GM21360 (cell line): ENCODE results near the gene MRGPRF.

Source experiments
- ATAC-seq: cut with Tn5 transposase; IDR thresholded peaks from one replicate; pipeline ENCODE4 v1.9.1; 2021; ENCODE audit warnings: mild to moderate bottlenecking, moderate library complexity; ENCODE audit not compliant: unreplicated experiment

Gene MRGPRF

GRCh38 chr11:69050592-69051380, 37.7 kb upstream of the MRGPRF start:
- no peak for ATAC-seq

GRCh38 chr11:69049490-69049867, 36.4 kb upstream of the MRGPRF start:
- no peak for ATAC-seq

DNA sequence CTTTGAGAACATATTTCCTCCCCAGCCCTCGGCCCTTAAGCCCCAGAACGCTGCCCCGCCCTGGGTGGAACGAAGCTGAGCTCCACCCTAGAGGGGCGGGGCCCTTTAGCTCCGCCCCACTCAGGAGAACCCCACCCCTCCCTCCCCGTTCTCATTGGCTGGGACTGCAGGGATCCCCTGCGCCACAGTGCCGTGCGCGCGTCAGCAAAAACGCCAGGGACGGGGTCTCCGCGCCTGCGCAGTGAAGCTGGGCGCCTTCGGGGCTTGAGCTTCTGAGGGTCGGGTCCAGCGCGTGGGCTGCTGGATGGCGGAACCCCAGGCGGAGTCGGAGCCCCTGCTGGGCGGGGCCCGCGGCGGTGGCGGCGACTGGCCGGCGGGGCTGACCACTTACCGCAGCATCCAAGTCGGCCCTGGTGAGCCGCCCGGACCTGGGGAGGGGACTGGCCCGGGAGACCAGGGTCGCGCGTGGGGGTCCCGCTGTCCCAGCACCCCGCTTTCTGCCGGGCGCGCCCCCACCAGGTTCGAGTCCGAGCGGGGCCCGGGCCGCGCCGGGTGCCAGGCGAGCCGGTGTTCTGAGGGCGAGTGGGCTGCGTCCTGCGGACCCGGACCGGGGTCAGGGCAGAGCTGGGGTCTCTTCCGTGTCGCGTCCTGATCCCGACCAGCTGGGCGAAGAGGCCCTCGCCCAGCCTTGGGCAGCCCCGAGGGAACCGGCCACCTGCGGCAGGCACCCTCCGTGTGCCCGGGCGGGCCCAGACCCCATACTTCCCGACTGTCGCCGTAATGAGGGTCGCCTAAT, 35.8 kb upstream of the MRGPRF start, which contains the start of gene TPCN2:
Gene TPCN2 (plus strand): TSS at position 239 of the 796 bp plus-strand sequence. CDS start 66 bp downstream, at position 305.
- ATAC-seq, result peak; percentile 71

GRCh38 chr11:69048031-69048693, 35.1 kb upstream of the MRGPRF start:
- no peak for ATAC-seq

GRCh38 chr11:69044111-69045013, 31.3 kb upstream of the MRGPRF start:
- no peak for ATAC-seq

GRCh38 chr11:69041516-69041915, 28.5 kb upstream of the MRGPRF start:
- no peak for ATAC-seq

- ATAC-seq, result no peak
Measured at GRCh38 chr11:69040581-69041260, 27.7 kb upstream of the MRGPRF start.

DNA sequence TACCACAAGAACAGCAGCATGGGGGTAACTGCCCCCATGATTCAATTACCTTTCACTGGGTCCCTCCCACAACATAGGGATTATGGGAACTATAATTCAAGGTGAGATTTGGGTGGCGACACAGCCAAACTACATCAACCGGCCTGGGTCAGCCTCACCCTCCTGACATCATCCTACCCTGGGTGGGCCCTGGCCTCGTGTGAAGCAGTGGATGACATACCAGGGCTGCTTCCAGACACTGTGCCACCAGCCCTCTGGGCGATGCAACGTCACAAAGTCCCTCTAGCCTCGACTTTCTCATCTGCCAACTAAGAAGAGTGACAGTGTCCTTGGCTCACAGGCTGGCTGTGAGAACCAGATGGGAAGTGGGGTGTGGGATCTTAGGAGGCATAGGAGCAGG, 27.0 kb upstream of the MRGPRF start:
- ATAC-seq, result no peak

DNA sequence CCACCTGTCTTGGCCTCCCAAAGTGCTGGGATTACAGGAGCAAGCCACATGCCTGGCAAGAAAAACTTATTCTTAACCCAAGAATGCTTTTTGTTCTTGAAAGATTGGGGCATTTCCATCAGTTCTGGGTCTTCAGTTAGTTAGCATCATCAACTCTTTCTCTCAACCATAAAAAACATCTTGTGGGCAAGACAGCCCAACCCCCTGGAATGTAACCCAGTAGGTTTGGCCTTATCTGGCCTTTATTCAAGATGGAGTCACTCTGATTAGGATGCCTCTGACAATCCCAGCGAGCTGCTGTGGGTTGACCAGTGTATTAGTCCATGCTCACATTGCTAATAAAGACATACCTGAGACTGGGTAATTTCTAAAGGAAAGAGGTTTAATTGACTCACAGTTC, 26.5 kb upstream of the MRGPRF start:
- ATAC-seq, result no peak

DNA sequence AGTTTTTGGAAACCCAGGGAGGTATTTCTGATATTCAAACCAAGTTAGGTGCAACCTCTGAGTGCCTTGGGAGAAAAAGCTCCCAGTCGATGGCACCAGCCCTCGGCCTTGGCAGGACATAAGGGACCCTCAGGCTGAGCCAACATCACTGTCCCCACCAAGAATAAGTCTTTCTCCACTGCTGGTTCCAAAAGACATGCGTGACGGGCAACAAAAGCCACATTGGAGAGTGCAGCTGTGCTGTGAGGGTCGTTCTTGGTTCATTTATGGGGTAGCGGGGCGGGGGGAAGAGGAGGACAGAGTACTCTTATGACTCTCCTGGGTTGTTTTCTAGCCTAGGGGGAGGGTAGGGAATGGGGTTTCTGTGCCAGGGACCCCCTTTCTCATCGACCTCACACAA, 24.5 kb upstream of the MRGPRF start:
- ATAC-seq, result no peak

- ATAC-seq, result no peak
Measured at GRCh38 chr11:69037074-69037473, 24.0 kb upstream of the MRGPRF start.

- no peak for ATAC-seq
Measured at GRCh38 chr11:69035946-69036340, 22.9 kb upstream of the MRGPRF start.

DNA sequence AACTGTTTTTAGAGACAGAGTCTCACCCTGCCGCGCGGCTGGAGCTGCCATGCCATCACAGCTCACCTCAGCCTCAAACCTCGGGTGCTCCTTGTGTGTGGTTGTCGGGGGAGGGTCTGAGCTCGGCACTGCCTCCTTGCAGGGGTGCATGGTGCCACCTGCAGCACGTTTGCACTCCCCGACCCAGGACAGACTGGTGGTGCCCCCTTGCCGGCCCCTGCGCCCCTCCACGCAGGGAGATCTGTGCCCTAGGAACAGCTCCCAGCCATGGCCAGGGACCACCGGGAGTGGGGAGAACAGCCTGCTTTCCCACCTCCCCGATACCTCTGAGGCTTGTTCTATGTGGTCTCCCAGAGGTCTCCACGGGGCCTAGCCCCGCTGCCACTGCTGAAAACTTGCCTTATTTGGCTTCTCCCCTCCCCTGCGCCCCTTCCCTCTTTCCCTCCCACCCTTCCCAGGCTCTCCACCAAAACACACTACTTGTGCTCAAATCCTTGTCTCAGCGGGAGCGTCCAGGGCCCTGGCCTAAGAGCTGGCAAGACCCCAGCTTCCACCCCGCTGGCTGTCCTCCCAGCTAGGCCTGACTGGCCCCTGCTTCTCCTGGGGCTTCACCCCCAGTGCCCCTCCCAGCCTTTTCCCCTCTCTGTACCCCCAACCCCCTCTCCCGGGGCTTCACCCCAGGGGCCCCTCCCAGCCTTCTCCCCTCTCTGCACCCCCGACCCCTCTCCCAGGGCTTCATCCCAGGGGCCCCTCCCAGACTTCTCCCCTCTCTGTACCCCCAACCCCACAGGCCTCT, 22.3 kb upstream of the MRGPRF start:
- no peak for ATAC-seq

GRCh38 chr11:69034123-69034867, 21.2 kb upstream of the MRGPRF start:
- ATAC-seq, result no peak

- no peak for ATAC-seq
Measured at GRCh38 chr11:69033431-69033830, 20.4 kb upstream of the MRGPRF start.

- ATAC-seq, result no peak
Measured at GRCh38 chr11:69032833-69033232, 19.8 kb upstream of the MRGPRF start.

GRCh38 chr11:69030301-69030700, 17.3 kb upstream of the MRGPRF start:
- no peak for ATAC-seq

GRCh38 chr11:69027704-69028372, 14.8 kb upstream of the MRGPRF start:
- ATAC-seq, result no peak
